ENCODE measurements around the gene PCDHGB2. TPM values are rescaled to one million over a fixed set of nuclear protein-coding genes. Genes with fewer than 3 reads are reported as not detected.
A peak's percentile ranks its signal among the peaks of the same experiment; 100 is the strongest.
"Not testable (repeated sequence)": the region's sequence is repeated elsewhere in the genome, so short reads cannot be mapped to it uniquely, and the experiment has no call there.

PCDHGB2 gene
- total RNA-seq, 4 donors from 2014 or later, result 1.2 to 5.8 (median 1.6) TPM

DNA sequence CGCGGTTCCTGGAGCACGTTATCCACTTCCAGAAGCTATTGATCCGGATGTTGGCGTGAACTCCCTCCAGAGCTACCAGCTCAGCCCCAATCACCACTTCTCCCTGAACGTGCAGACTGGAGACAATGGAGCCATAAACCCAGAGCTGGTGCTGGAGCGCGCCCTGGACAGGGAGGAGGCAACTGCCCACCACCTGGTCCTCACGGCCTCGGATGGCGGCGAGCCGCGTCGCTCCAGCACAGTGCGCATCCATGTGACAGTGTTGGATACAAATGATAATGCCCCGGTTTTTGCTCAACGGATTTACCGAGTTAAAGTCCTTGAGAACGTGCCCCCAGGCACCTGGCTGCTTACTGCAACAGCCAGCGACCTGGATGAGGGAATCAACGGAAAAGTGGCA, 43.6 kb downstream of the PCDHGB2 start:
- Histone ChIP-seq H3K36me3 (no peaks in the 10 kb centered on the region), H3K9me3 (peaks cover 0 to 63% (median 14%) of the 10 kb centered on the region in 4 donors), H3K27me3 (no peaks in the 10 kb centered on the region), H3K27ac (no peak overlapping the region), H3K4me1 (no peaks in the 10 kb centered on the region), H3K4me3 (no peak overlapping the region)
- TF ChIP-seq POLR2A (IDR thresholded peaks at IDR 0.05), result no peak
- TF ChIP-seq, protein P1, sequence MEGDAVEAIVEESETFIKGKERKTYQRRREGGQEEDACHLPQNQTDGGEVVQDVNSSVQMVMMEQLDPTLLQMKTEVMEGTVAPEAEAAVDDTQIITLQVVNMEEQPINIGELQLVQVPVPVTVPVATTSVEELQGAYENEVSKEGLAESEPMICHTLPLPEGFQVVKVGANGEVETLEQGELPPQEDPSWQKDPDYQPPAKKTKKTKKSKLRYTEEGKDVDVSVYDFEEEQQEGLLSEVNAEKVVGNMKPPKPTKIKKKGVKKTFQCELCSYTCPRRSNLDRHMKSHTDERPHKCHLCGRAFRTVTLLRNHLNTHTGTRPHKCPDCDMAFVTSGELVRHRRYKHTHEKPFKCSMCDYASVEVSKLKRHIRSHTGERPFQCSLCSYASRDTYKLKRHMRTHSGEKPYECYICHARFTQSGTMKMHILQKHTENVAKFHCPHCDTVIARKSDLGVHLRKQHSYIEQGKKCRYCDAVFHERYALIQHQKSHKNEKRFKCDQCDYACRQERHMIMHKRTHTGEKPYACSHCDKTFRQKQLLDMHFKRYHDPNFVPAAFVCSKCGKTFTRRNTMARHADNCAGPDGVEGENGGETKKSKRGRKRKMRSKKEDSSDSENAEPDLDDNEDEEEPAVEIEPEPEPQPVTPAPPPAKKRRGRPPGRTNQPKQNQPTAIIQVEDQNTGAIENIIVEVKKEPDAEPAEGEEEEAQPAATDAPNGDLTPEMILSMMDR (IDR thresholded peaks at IDR 0.05), result no peak
- no peak for DNase-seq

DNA sequence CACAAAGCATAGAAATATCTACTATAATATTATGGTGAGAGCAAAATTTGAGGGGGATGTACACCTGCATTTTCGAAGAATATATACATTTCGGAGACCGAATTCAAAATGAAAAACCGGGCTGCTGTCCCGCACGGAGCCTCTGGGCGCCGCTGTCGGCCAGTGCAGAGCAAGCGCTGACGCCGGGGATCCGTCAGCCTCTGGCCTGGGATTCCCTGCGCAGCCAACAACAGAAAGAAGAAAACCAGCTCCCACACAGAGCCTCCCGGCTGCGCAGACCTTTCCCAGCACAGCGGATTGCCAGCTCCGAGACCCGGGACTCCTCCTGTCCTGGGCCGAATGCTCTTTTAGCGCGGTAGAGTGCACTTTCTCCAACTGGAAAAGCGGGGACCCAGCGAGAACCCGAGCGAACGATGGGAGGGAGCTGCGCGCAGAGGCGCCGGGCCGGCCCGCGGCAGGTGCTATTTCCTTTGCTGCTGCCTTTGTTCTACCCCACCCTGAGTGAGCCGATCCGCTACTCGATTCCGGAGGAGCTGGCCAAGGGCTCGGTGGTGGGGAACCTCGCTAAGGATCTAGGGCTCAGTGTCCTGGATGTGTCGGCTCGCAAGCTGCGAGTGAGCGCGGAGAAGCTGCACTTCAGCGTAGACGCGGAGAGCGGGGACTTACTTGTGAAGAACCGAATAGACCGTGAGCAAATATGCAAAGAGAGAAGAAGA, 48.2 kb downstream of the PCDHGB2 start, which contains the start of gene PCDHGB6:
Gene PCDHGB6 (plus strand): TSS at position 232 of the 716 bp plus-strand sequence. CDS start 182 bp downstream, at position 414.
- peaks cover 0 to 69% (median 13%) of the 10 kb centered on the region in 4 donors for H3K9me3 ChIP-seq
- not testable (repeated sequence) for H3K27me3 ChIP-seq
- peak within 1 kb of the TSS in 2 of 4 donors; percentile 30 to 37 for H3K4me3 ChIP-seq

DNA sequence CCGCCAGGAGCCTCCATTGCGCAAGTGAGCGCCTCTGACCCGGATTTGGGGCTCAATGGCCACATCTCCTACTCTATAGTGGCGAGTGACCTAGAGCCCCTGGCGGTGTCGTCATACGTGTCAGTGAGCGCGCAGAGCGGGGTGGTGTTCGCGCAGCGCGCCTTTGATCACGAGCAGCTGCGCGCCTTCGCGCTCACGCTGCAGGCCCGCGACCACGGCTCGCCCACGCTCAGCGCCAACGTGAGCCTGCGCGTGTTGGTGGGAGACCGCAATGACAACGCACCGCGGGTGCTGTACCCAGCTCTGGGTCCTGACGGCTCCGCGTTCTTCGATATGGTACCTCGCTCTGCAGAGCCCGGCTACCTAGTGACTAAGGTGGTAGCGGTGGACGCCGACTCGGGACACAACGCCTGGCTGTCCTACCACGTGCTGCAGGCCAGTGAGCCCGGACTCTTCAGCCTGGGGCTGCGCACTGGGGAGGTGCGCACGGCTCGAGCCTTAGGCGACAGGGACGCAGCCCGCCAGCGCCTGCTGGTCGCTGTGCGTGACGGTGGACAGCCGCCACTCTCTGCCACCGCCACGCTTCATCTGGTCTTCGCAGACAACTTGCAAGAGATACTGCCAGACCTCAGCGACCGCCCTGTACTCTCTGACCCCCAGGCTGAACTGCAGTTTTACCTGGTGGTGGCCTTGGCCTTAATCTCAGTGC, 50.0 kb downstream of the PCDHGB2 start:
- H3K4me1 ChIP-seq, result no peaks in the 10 kb centered on the region
- H3K4me3 ChIP-seq, result no peak overlapping the region
- peaks cover 0 to 75% (median 13%) of the 10 kb centered on the region in 4 donors for H3K9me3 ChIP-seq
- H3K36me3 ChIP-seq, result no peaks in the 10 kb centered on the region
- no peaks in the 10 kb centered on the region for H3K27me3 ChIP-seq
- TF ChIP-seq, protein P1 (IDR thresholded peaks at IDR 0.05), result no peak
- TF ChIP-seq POLR2A (IDR thresholded peaks at IDR 0.05), result no peak
- no peak for DNase-seq
- no peak overlapping the region for H3K27ac ChIP-seq

More for the DNA sequence above, 48.2 kb downstream of the PCDHGB2 start, which contains the start of gene PCDHGB6:
- not testable (repeated sequence) for H3K27ac ChIP-seq, H3K36me3 ChIP-seq, H3K4me1 ChIP-seq, DNase-seq
- TF ChIP-seq, protein P1 (IDR thresholded peaks at IDR 0.05), result peak in 4 of 6 experiments; percentile 25 to 53 (median 46)

DNA sequence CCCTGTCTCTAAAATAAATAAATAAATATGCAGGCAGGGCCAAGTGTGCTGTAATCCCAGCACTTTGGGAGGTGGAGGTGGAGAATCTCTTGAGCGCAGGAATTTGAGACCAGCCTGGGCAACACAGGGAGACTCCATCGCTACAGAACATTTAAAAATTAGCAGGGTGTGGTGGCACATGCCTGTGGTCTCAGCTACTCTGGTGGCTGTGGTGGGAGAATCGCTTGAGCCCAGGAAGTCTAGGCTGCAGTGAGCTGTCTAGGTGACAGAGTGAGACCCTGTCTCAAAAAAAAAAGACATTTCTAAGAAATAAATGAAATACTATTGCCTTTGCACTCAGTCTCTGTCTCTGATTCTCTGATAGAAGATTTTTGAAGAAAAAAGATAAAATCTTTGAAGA, 51.8 kb downstream of the PCDHGB2 start:
- Histone ChIP-seq H3K27me3 (no peaks in the 10 kb centered on the region), H3K27ac (no peak overlapping the region), H3K4me1 (no peaks in the 10 kb centered on the region), H3K36me3 (no peaks in the 10 kb centered on the region), H3K4me3 (no peak overlapping the region), H3K9me3 (peaks cover 0 to 73% (median 16%) of the 10 kb centered on the region in 4 donors)
- no peak for DNase-seq
- TF ChIP-seq, protein P1 (IDR thresholded peaks at IDR 0.05), result no peak
- TF ChIP-seq POLR2A (IDR thresholded peaks at IDR 0.05), result no peak

Other genes starting within 250 kb of the PCDHGB2 start
- 1 to 10 TPM in 2 of 4 donors, under 1 TPM in 1, not detected in 1; 0.80 to 6.6 (median 1.2) TPM for gene PCDHB4, start 238.2 kb upstream of the PCDHGB2 start, total RNA-seq
- under 1 TPM in 1 of 4 donors, not detected in 3; 0.18 TPM for gene PCDHB5, start 224.8 kb upstream of the PCDHGB2 start, total RNA-seq
- under 1 TPM in 1 of 4 donors, not detected in 3; 0.54 TPM for gene PCDHB6, start 209.9 kb upstream of the PCDHGB2 start, total RNA-seq
- gene PCDHB7, start 187.3 kb upstream of the PCDHGB2 start, total RNA-seq, result under 1 TPM in 2 of 4 donors, not detected in 2; 0.53 to 0.54 TPM
- gene PCDHB8, start 182.2 kb upstream of the PCDHGB2 start, total RNA-seq, result not detected
- 1 to 10 TPM in 1 of 4 donors, under 1 TPM in 2, not detected in 1; 0.35 to 5.8 (median 0.40) TPM for gene PCDHB16, start 177.6 kb upstream of the PCDHGB2 start, total RNA-seq
- 1 to 10 TPM in 1 of 4 donors, under 1 TPM in 3; 0.18 to 1.7 (median 0.39) TPM for gene PCDHB9, start 172.8 kb upstream of the PCDHGB2 start, total RNA-seq
- gene PCDHB10, start 167.6 kb upstream of the PCDHGB2 start, total RNA-seq, result under 1 TPM in 3 of 4 donors, not detected in 1; 0.54 to 0.83 (median 0.76) TPM
- 1 to 10 TPM in 1 of 4 donors, under 1 TPM in 1, not detected in 2; 0.27 to 2.8 TPM for gene PCDHB11, start 160.4 kb upstream of the PCDHGB2 start, total RNA-seq
- 1 to 10 TPM in 1 of 4 donors, under 1 TPM in 3; 0.35 to 4.1 (median 0.88) TPM for gene PCDHB12, start 151.3 kb upstream of the PCDHGB2 start, total RNA-seq
- gene PCDHB13, start 146.1 kb upstream of the PCDHGB2 start, total RNA-seq, result under 1 TPM; 0.13 to 0.83 (median 0.32) TPM
- gene PCDHB14, start 136.7 kb upstream of the PCDHGB2 start, total RNA-seq, result 1 to 10 TPM in 1 of 4 donors, under 1 TPM in 2, not detected in 1; 0.19 to 1.1 (median 0.54) TPM
- under 1 TPM in 2 of 4 donors, not detected in 2; 0.27 to 0.35 TPM for gene PCDHB15, start 114.6 kb upstream of the PCDHGB2 start, total RNA-seq
- gene SLC25A2, start 55.9 kb upstream of the PCDHGB2 start, total RNA-seq, result 1 to 10 TPM; 1.1 to 4.1 (median 2.9) TPM
- 10 to 100 TPM; 42.2 to 80.0 (median 47.5) TPM for gene TAF7, start 39.2 kb upstream of the PCDHGB2 start, total RNA-seq
- gene PCDHGA1, start 29.5 kb upstream of the PCDHGB2 start, total RNA-seq, result 1 to 10 TPM in 1 of 4 donors, not detected in 3; 1.7 TPM
- 1 to 10 TPM in 2 of 4 donors, under 1 TPM in 1, not detected in 1; 0.57 to 1.7 (median 1.1) TPM for gene PCDHGA2, start 21.2 kb upstream of the PCDHGB2 start, total RNA-seq
- 1 to 10 TPM in 1 of 4 donors, under 1 TPM in 2, not detected in 1; 0.40 to 1.7 (median 0.76) TPM for gene PCDHGA3, start 16.2 kb upstream of the PCDHGB2 start, total RNA-seq
- gene PCDHGB1, start 9.9 kb upstream of the PCDHGB2 start, total RNA-seq, result under 1 TPM in 3 of 4 donors, not detected in 1; 0.27 to 0.53 (median 0.47) TPM
- 1 to 10 TPM in 2 of 4 donors, under 1 TPM in 2; 0.27 to 3.3 (median 0.81) TPM for gene PCDHGA4, start 5.0 kb upstream of the PCDHGB2 start, total RNA-seq
- gene PCDHGA5, start 4.2 kb downstream of the PCDHGB2 start, total RNA-seq, result 10 to 100 TPM in 1 of 4 donors, 1 to 10 TPM in 2, under 1 TPM in 1; 0.94 to 10.7 (median 1.7) TPM
- 1 to 10 TPM; 1.6 to 5.0 (median 2.0) TPM for gene PCDHGB3, start 10.2 kb downstream of the PCDHGB2 start, total RNA-seq
- 1 to 10 TPM in 2 of 4 donors, under 1 TPM in 2; 0.70 to 4.1 (median 1.0) TPM for gene PCDHGA6, start 13.9 kb downstream of the PCDHGB2 start, total RNA-seq
- gene PCDHGA7, start 22.7 kb downstream of the PCDHGB2 start, total RNA-seq, result 1 to 10 TPM in 2 of 4 donors, under 1 TPM in 2; 0.35 to 2.5 (median 0.95) TPM
- gene PCDHGB4, start 27.7 kb downstream of the PCDHGB2 start, total RNA-seq, result 1 to 10 TPM; 1.1 to 3.3 (median 1.9) TPM
- 1 to 10 TPM in 2 of 4 donors, under 1 TPM in 2; 0.35 to 2.5 (median 1.1) TPM for gene PCDHGA8, start 32.6 kb downstream of the PCDHGB2 start, total RNA-seq
- gene PCDHGB5, start 38.0 kb downstream of the PCDHGB2 start, total RNA-seq, result 1 to 10 TPM; 2.3 to 9.1 (median 2.9) TPM
- 10 to 100 TPM in 1 of 4 donors, 1 to 10 TPM in 3; 1.9 to 17.3 (median 4.0) TPM for gene PCDHGA9, start 42.8 kb downstream of the PCDHGB2 start, total RNA-seq
- gene PCDHGB6, start 48.0 kb downstream of the PCDHGB2 start, total RNA-seq, result 1 to 10 TPM; 1.1 to 7.4 (median 3.3) TPM
- 1 to 10 TPM; 3.2 to 7.7 (median 4.2) TPM for gene PCDHGA10, start 53.0 kb downstream of the PCDHGB2 start, total RNA-seq
- gene PCDHGB7, start 57.7 kb downstream of the PCDHGB2 start, total RNA-seq, result 1 to 10 TPM; 4.0 to 5.8 (median 4.3) TPM
- gene PCDHGA11, start 61.1 kb downstream of the PCDHGB2 start, total RNA-seq, result 1 to 10 TPM; 1.1 to 5.0 (median 2.4) TPM
- 10 to 100 TPM in 1 of 4 donors, 1 to 10 TPM in 3; 1.4 to 12.4 (median 4.7) TPM for gene PCDHGA12, start 70.5 kb downstream of the PCDHGB2 start, total RNA-seq
- gene PCDHGC3, start 116.0 kb downstream of the PCDHGB2 start, total RNA-seq, result 10 to 100 TPM; 10.2 to 29.7 (median 16.7) TPM
- gene PCDHGC4, start 125.0 kb downstream of the PCDHGB2 start, total RNA-seq, result 10 to 100 TPM in 1 of 4 donors, 1 to 10 TPM in 3; 1.7 to 11.3 (median 5.3) TPM
- 1 to 10 TPM in 1 of 4 donors, under 1 TPM in 2, not detected in 1; 0.67 to 1.4 (median 0.95) TPM for gene PCDHGC5, start 129.1 kb downstream of the PCDHGB2 start, total RNA-seq